K562 (cell line): ENCODE results near the gene GFOD1. TPM values are rescaled to one million over a fixed set of nuclear protein-coding genes. Genes with fewer than 3 reads are reported as not detected.

Source experiments
- E4F1 ChIP-seq: fragments of 250-450 bp; sonication (Bioruptor Pico); IDR thresholded peaks from 2 replicates; pipeline ENCODE4 v1.5.0; 2021; ENCODE audit warnings: mild to moderate bottlenecking, borderline replicate concordance
- ELF1 ChIP-seq: fragments of 200-800 bp; sonication (Bioruptor generic); IDR thresholded peaks from 2 replicates; pipeline ENCODE4 v1.6.1; 2016; ENCODE audit warnings: missing genetic modification characterization, missing compliant biosample characterization
- GATAD2B ChIP-seq: fragments of 450-650 bp; IDR thresholded peaks from 2 replicates; pipeline ENCODE4 v1.6.1; 2017; ENCODE audit warnings: mild to moderate bottlenecking, borderline replicate concordance
- GMEB1 ChIP-seq: fragments of 250-450 bp; sonication (Bioruptor Pico); IDR thresholded peaks from 2 replicates; pipeline ENCODE4 v1.4.0; 2020; ENCODE audit warnings: mild to moderate bottlenecking
- HSF4 ChIP-seq: fragments of 250-450 bp; sonication (Bioruptor Pico); IDR thresholded peaks from 2 replicates; pipeline ENCODE4 v2.1.2; 2022; ENCODE audit warnings: mild to moderate bottlenecking, moderate library complexity, borderline replicate concordance
- KDM1A ChIP-seq, 2 experiments: fragments of 450-650 bp; IDR thresholded peaks; 2 replicates each; pipeline ENCODE4 v1.6.1; 2016; ENCODE audit warnings: mild to moderate bottlenecking in 2 of 2
- MBD1 ChIP-seq: fragments of 250-450 bp; sonication (Bioruptor Pico); IDR thresholded peaks from 2 replicates; pipeline ENCODE4 v1.8.0; 2022; ENCODE audit warnings: inconsistent platforms
- MLLT1 ChIP-seq, 2 experiments: fragments of 450-650 bp; IDR thresholded peaks; 2 replicates each; pipeline ENCODE4 v1.6.1; 2016
- NR0B1 ChIP-seq: fragments of 450-650 bp; IDR thresholded peaks from one replicate; pipeline ENCODE4 v1.6.1; 2018; ENCODE audit warnings: mild to moderate bottlenecking, moderate library complexity; ENCODE audit not compliant: partially characterized antibody
- SRSF1 ChIP-seq: fragments of 200-400 bp; formaldehyde crosslinking; IDR thresholded peaks from 2 replicates; pipeline ENCODE4 v1.6.1; 2017; ENCODE audit warnings: mild to moderate bottlenecking, low read depth, low read length, moderate library complexity
- SRSF3 ChIP-seq: fragments of 200-400 bp; formaldehyde crosslinking; IDR thresholded peaks from 2 replicates; pipeline ENCODE4 v1.6.1; 2016; ENCODE audit warnings: mild to moderate bottlenecking, low read length, moderate library complexity; ENCODE audit not compliant: insufficient read depth
- TCF7L2 ChIP-seq: fragments of 150-350 bp; IDR thresholded peaks from 2 replicates; pipeline ENCODE4 v1.6.1; 2016; ENCODE audit warnings: low read depth, mild to moderate bottlenecking, low read length, moderate library complexity
- TFAP4 ChIP-seq: sonication (generic); formaldehyde crosslinking; IDR thresholded peaks from 2 replicates; pipeline ENCODE4 v1.8.0; 2022; ENCODE audit warnings: missing genetic modification reagents, mild to moderate bottlenecking, moderate library complexity, borderline replicate concordance
- ZBED1 ChIP-seq: IDR thresholded peaks from 2 replicates; pipeline ENCODE4 v1.6.1; 2014
- ZNF12 ChIP-seq: sonication (generic); formaldehyde crosslinking; IDR thresholded peaks from 2 replicates; pipeline ENCODE4 v1.4.0; 2020; ENCODE audit warnings: mild to moderate bottlenecking, missing genetic modification reagents
- ZNF232 ChIP-seq: sonication (generic); formaldehyde crosslinking; IDR thresholded peaks from 2 replicates; pipeline ENCODE4 v1.8.0; 2022; ENCODE audit warnings: mild to moderate bottlenecking, missing genetic modification reagents
- ZNF79 ChIP-seq: fragments of 250-450 bp; sonication (Bioruptor Pico); IDR thresholded peaks from 2 replicates; pipeline ENCODE4 v1.4.0; 2020; ENCODE audit warnings: low read depth, mild to moderate bottlenecking, moderate library complexity
- polyA plus RNA-seq, 8 experiments: library from polyadenylated mRNA; depleted of rRNA in 4 of 8; stranded (reverse) in 5 of 8; unstranded in 3 of 8; fragments of >200 nt; fragmentation: Nextera tagmentation in 2 of 8; fragmentation: Illumina TruSeq in 1 of 8; extraction: Ambion mirVana in 2 of 8; extraction: Trizol in 1 of 8; gene quantifications; 2 replicates each; pipeline versions ENCODE4 v1.2.1 to v1.2.3, GENCODE V29; 2011 to 2014; ENCODE audit warnings: inconsistent platforms in 1 of 8, missing spikeins in 1 of 8
- total RNA-seq, 7 experiments: library from RNA; depleted of rRNA in 6 of 7; stranded (reverse); fragments of >200 nt in 6 of 7; fragmentation: Illumina TruSeq in 2 of 7; extraction: Trizol in 2 of 7; gene quantifications; 2 replicates each; pipeline versions ENCODE4 v1.2.1 to v1.2.3, GENCODE V29; 2011 to 2021; ENCODE audit warnings: low replicate concordance in 1 of 7

The GFOD1 gene
- total and polyA plus RNA-seq, 9 of the 15 experiments (the other 6 are each of a cell fraction or from before 2014, with no cell fraction given): 3.8 to 12.0 (median 8.2) TPM

- peak; percentile 5; the same call in 1 of the 2 replicates for TF ChIP-seq GMEB1
- no peak for TF ChIP-seq HSF4
- TF ChIP-seq E4F1 (CRISPR knock-in tag): no peak
- no peak for TF ChIP-seq SRSF1
- TF ChIP-seq ZNF12 (CRISPR knock-in tag): no peak
- TF ChIP-seq TFAP4 (CRISPR knock-in tag): peak; percentile 24; the same call in 1 of the 2 replicates
- TF ChIP-seq ZBED1: no peak
- TF ChIP-seq TCF7L2: no peak
- TF ChIP-seq MLLT1 (IDR thresholded peaks at IDR 0.05): no peak
- TF ChIP-seq ELF1 (tag): no peak
- TF ChIP-seq NR0B1: no peak
- no peak for TF ChIP-seq KDM1A (IDR thresholded peaks at IDR 0.05)
- TF ChIP-seq ZNF79 (CRISPR knock-in tag): no peak
- no peak for TF ChIP-seq SRSF3
- TF ChIP-seq ZNF232 (CRISPR knock-in tag): 0 out of 2 replicates have a peak, but pooled peaks have one; percentile 15
- peak; percentile 89 for TF ChIP-seq MBD1
- TF ChIP-seq GATAD2B: no peak
Observed at GRCh38 chr6:13487122-13488014, at the start of gene GFOD1 (continued).
